ENCODE data around the gene RING1.
A peak's percentile ranks its signal among the peaks of the same experiment; 100 is the strongest.

RING1 gene

GRCh38 chr6:33241968-33242367, 33.7 kb downstream of the RING1 start:
- no peak for DNase-seq (ENCODE audit: low read depth, low spot score)

DNA sequence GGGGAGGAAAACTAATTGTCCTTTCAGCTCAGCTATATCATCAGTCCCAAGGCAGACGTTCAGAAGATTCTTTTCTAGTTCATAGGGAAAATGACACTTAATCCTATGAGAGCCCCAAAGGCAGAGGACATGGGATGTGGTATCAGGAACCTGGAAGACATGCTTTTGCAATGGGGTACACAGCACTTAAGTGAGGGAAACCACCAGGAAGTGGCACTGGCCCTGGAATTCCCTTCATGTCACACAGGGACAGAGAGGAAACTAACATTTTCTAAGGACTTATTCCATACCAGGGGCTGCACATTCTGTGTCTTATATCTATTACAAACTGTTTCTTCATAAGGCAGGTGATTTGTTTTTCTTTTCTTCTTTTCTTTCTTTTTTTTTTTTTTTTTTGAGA, 35.2 kb downstream of the RING1 start:
- DNase-seq (ENCODE audit: low read depth, low spot score), result no peak

DNA sequence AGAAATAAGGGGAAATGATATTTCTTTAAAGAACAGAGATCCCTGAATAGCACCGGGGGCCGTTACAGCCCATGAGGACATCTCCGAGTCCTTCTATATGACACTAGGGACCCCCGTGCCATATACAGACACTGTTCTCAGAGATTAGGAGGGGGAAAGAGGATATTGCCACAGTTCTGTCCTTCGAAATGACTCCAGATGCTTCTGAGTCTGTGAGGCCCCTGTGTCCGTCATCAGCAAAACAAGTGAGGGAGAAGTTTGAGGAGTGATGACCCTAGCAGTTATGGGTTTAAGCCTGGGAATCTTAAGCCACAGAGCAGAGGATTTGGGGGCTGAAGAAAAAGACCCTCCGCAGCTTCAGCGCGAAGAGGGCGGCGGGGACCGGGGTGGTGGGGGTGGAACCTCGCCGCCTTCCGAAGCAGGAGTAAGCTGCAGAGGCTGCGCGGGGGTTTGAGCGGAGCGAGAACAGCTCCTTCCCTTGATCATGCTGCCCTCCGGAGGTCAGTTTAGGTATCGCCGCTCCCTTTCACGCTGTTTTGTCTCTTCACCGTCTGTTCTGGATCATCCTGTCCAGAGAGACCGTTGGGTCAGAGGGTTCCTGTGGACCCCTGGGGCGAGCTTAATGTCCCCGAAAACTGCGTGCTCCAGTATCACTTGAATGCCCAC, 39.8 kb downstream of the RING1 start:
- peak; percentile 86 for DNase-seq (ENCODE audit: low read depth, low spot score)

DNA sequence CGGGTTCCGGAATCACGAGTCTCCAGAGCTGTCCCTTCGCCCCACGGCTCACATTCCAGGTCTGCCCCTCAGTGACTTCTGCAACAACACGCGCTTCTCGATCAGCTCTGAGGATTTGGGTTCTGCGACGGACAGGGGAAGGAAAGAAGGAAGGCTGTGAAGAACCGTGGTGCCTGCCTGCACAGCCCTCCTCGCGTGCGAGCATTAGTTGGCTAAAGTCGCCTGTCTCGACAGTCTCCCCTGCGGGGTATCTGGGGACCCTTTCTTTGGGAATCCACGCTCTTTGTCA, 40.3 kb downstream of the RING1 start:
- no peak for DNase-seq (ENCODE audit: low read depth, low spot score)

DNA sequence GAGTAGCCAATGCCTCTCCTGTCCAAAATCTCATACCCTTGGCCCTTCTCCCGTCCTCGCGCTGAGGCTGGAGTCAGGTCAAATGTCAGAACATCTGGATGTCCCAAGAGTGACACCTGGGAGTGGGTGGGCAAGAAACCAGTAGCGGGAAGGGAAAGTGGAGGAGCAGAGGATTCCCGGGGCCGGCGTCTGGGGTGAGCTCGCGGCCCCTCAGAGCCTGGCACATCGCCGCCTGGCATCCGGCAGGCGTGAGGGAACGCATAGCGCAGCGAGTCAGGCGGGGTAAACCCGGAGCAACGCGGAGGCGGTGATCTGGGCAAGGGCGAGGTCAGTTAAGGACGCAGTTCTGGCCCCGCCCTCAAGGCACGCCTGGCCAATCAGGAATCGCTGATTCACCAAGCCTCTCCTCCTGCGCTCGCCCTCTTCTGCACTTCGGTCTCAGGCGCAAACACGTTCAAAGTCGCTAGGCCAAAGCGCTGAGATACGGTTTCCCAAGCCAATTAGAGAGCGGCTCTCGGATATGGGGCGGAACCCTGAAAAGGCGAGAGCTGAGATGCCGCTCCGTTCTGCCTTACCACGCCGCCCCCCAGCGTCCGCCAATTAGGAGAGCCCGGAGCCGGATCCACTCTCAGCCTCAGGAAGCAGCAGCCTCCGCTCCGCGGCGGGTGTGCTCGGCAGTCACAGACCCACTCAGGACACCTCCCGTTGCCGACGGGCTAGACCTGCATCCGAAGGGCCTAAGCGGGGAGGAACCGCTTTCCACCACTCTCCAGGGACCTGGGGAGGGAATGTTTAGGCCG, 40.8 kb downstream of the RING1 start:
- DNase-seq (ENCODE audit: low read depth, low spot score), result peak; percentile 80

- DNase-seq (ENCODE audit: low read depth, low spot score), result no peak
These were observed 41.7 kb downstream of the RING1 start for GRCh38 chr6:33249732-33250630.

- no peak for DNase-seq (ENCODE audit: low read depth, low spot score)
These were observed 42.4 kb downstream of the RING1 start for GRCh38 chr6:33250731-33251130.

- DNase-seq (ENCODE audit: low read depth, low spot score), result no peak
These were observed 43.2 kb downstream of the RING1 start for GRCh38 chr6:33251395-33252012.

DNA sequence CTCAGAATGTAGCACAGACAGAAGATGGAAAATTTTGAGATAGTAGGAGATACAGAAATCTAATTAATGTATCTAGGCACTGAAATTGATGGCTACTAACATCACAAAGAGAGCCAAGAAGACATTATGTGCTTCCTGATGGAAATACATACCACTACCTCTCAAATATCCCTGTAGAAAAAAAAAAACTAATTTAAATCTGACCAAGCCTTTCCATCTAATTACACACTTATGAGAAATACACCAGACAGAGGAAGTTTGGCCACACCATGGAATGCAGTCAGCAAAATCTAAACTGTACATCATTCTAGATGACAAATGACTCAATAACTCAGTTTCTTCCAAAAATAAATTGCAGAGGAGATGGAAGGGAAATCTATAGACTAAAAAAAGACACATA, 44.5 kb downstream of the RING1 start:
- DNase-seq (ENCODE audit: low read depth, low spot score), result no peak

GRCh38 chr6:33254591-33254990, 46.3 kb downstream of the RING1 start:
- no peak for DNase-seq (ENCODE audit: low read depth, low spot score)

- no peak for DNase-seq (ENCODE audit: low read depth, low spot score)
These were observed 50.7 kb downstream of the RING1 start for GRCh38 chr6:33259032-33259431.
